Activated naive CD4-positive, alpha-beta T cell treated with anti-CD3 and anti-CD28 coated beads for 36 hours (primary cell): ENCODE data around the gene NACC1. TPM values are rescaled to one million over a fixed set of nuclear protein-coding genes. Genes with fewer than 3 reads are reported as not detected.
A peak's percentile ranks its signal among the peaks of the same experiment; 100 is the strongest.

Experiments
- CTCF ChIA-PET: fragments of 350-600 bp; sonication (Branson Sonifier 250); formaldehyde crosslinking; loops from one replicate; lab custom pipeline; 2021; ENCODE audit warnings: antibody characterized with exemption; lab: Charles Lee
- DNase-seq: peaks from one replicate; pipeline ENCODE4 v3.0.0-alpha.2; 2020
- H3K27ac Mint-ChIP-seq: one replicate; pipeline ENCODE4 v1.8.0; 2021; ENCODE audit warnings: mild to moderate bottlenecking, mixed read lengths
- H3K27me3 Mint-ChIP-seq: one replicate; pipeline ENCODE4 v1.8.0; 2021; ENCODE audit warnings: low read depth, mixed read lengths
- H3K36me3 Mint-ChIP-seq: one replicate; pipeline ENCODE4 v1.8.0; 2021; ENCODE audit warnings: low read depth, mixed read lengths
- H3K4me1 Mint-ChIP-seq: one replicate; pipeline ENCODE4 v1.8.0; 2021; ENCODE audit warnings: low read depth, mixed read lengths
- H3K4me3 Mint-ChIP-seq: one replicate; pipeline ENCODE4 v1.8.0; 2021; ENCODE audit warnings: mild to moderate bottlenecking, moderate library complexity, mixed read lengths
- H3K9me3 Mint-ChIP-seq: one replicate; pipeline ENCODE4 v1.8.0; 2021; ENCODE audit warnings: mixed read lengths
- intact Hi-C: fragments of 100-400 bp; cut with micrococcal nuclease; formaldehyde crosslinking; loops from one replicate; pipeline ENCODE4 v1.15.1; 2023
- total RNA-seq, 2 experiments: library from RNA; stranded (reverse); gene quantifications; one replicate each; pipeline ENCODE4 v1.2.3, GENCODE V29; 2021

Gene NACC1
- total RNA-seq, 2 experiments from 2014 or later, result 41.3 to 45.0 TPM

GRCh38 chr19:13118424-13119193, 545 bp downstream of the NACC1 start:
- intact Hi-C loops, result loop anchor here (1.0 kb wide), 2 partner anchors 33 to 45 kb away; no protein-coding TSS in a partner anchor
- H3K27ac Mint-ChIP-seq, result peak overlapping the region; percentile 73
- CTCF ChIA-PET, result interaction anchor here (0.6 to 4.0 kb wide), 5 partner anchors 14 to 154 kb away, joined by 3 to 24 read pairs (median 4); no protein-coding TSS in a partner anchor
- no peaks in the 10 kb centered on the region for H3K9me3 Mint-ChIP-seq
- no peaks in the 10 kb centered on the region for H3K27me3 Mint-ChIP-seq
- peaks cover 4% of the 10 kb centered on the region for H3K36me3 Mint-ChIP-seq
- peaks cover 49% of the 10 kb centered on the region for H3K4me1 Mint-ChIP-seq
- peak overlapping the region; percentile 75 for H3K4me3 Mint-ChIP-seq
- DNase-seq, result peak; percentile 55

GRCh38 chr19:13119627-13120026, 1.6 kb downstream of the NACC1 start:
- Mint-ChIP-seq H3K4me1 (peaks cover 52% of the 10 kb centered on the region), H3K9me3 (no peaks in the 10 kb centered on the region), H3K27ac (no peak overlapping the region), H3K4me3 (peak overlapping the region; percentile 75), H3K36me3 (peaks cover 2% of the 10 kb centered on the region), H3K27me3 (no peaks in the 10 kb centered on the region)
- intact Hi-C loops, result no loop called here
- CTCF ChIA-PET, result interaction anchor here (1.4 to 4.0 kb wide), 4 partner anchors 15 to 154 kb away, joined by 4 to 24 read pairs (median 4); no protein-coding TSS in a partner anchor
- DNase-seq, result no peak

- intact Hi-C loops, result no loop called here
- no peak for DNase-seq
- H3K27ac Mint-ChIP-seq, result no peak overlapping the region
- CTCF ChIA-PET, result interaction anchor here (1.4 to 4.0 kb wide), 4 partner anchors 15 to 155 kb away, joined by 4 to 24 read pairs (median 4); no protein-coding TSS in a partner anchor
- peaks cover 48% of the 10 kb centered on the region for H3K4me1 Mint-ChIP-seq
- H3K4me3 Mint-ChIP-seq, result no peak overlapping the region
- H3K36me3 Mint-ChIP-seq, result peaks cover 2% of the 10 kb centered on the region
- no peaks in the 10 kb centered on the region for H3K9me3 Mint-ChIP-seq
- no peaks in the 10 kb centered on the region for H3K27me3 Mint-ChIP-seq
Observed at GRCh38 chr19:13120031-13120430, 2.0 kb downstream of the NACC1 start.

- CTCF ChIA-PET, result interaction anchor here (1.7 to 4.0 kb wide), 2 partner anchors 16 to 155 kb away, joined by 4 to 24 read pairs; no protein-coding TSS in a partner anchor
- DNase-seq, result no peak
- Mint-ChIP-seq H3K36me3 (no peaks in the 10 kb centered on the region), H3K4me1 (peaks cover 40% of the 10 kb centered on the region), H3K27me3 (no peaks in the 10 kb centered on the region), H3K27ac (no peak overlapping the region), H3K4me3 (no peak overlapping the region), H3K9me3 (no peaks in the 10 kb centered on the region)
- intact Hi-C loops, result no loop called here
Observed at GRCh38 chr19:13120817-13121216, 2.8 kb downstream of the NACC1 start.

GRCh38 chr19:13121551-13122274, 3.6 kb downstream of the NACC1 start:
- CTCF ChIA-PET, result no interaction called here
- H3K36me3 Mint-ChIP-seq, result peaks cover 3% of the 10 kb centered on the region
- H3K4me1 Mint-ChIP-seq, result peaks cover 38% of the 10 kb centered on the region
- no peak overlapping the region for H3K27ac Mint-ChIP-seq
- H3K27me3 Mint-ChIP-seq, result no peaks in the 10 kb centered on the region
- H3K9me3 Mint-ChIP-seq, result no peaks in the 10 kb centered on the region
- intact Hi-C loops, result no loop called here
- no peak overlapping the region for H3K4me3 Mint-ChIP-seq
- DNase-seq, result no peak

GRCh38 chr19:13122275-13122878, 4.3 kb downstream of the NACC1 start:
- peaks cover 5% of the 10 kb centered on the region for H3K36me3 Mint-ChIP-seq
- CTCF ChIA-PET, result interaction anchor here (0.6 kb wide), 1 partner anchor 154 kb away, joined by 3 read pairs; no protein-coding TSS in a partner anchor
- H3K4me1 Mint-ChIP-seq, result peaks cover 38% of the 10 kb centered on the region
- DNase-seq, result no peak
- H3K27ac Mint-ChIP-seq, result no peak overlapping the region
- no peaks in the 10 kb centered on the region for H3K9me3 Mint-ChIP-seq
- no peak overlapping the region for H3K4me3 Mint-ChIP-seq
- H3K27me3 Mint-ChIP-seq, result no peaks in the 10 kb centered on the region
- intact Hi-C loops, result no loop called here

GRCh38 chr19:13122980-13123957, 5.2 kb downstream of the NACC1 start:
- H3K9me3 Mint-ChIP-seq, result no peaks in the 10 kb centered on the region
- peaks cover 43% of the 10 kb centered on the region for H3K4me1 Mint-ChIP-seq
- H3K36me3 Mint-ChIP-seq, result peaks cover 5% of the 10 kb centered on the region
- DNase-seq, result no peak
- no peak overlapping the region for H3K27ac Mint-ChIP-seq
- H3K27me3 Mint-ChIP-seq, result no peaks in the 10 kb centered on the region
- CTCF ChIA-PET, result interaction anchor here (0.6 kb wide), 1 partner anchor 155 kb away, joined by 3 read pairs; no protein-coding TSS in a partner anchor
- intact Hi-C loops, result no loop called here
- no peak overlapping the region for H3K4me3 Mint-ChIP-seq

GRCh38 chr19:13127051-13127450, 9.0 kb downstream of the NACC1 start:
- Mint-ChIP-seq H3K27me3 (no peaks in the 10 kb centered on the region), H3K4me3 (no peak overlapping the region), H3K9me3 (no peaks in the 10 kb centered on the region), H3K36me3 (peaks cover 8% of the 10 kb centered on the region), H3K4me1 (peaks cover 27% of the 10 kb centered on the region), H3K27ac (no peak overlapping the region)
- intact Hi-C loops, result no loop called here
- CTCF ChIA-PET, result no interaction called here
- no peak for DNase-seq

- Mint-ChIP-seq H3K4me3 (no peak overlapping the region), H3K36me3 (peaks cover 8% of the 10 kb centered on the region), H3K9me3 (no peaks in the 10 kb centered on the region), H3K27me3 (no peaks in the 10 kb centered on the region), H3K4me1 (peaks cover 34% of the 10 kb centered on the region), H3K27ac (no peak overlapping the region)
- intact Hi-C loops, result no loop called here
- no peak for DNase-seq
- CTCF ChIA-PET, result interaction anchor here (0.6 kb wide), 1 partner anchor 32 kb away, joined by 4 read pairs; no protein-coding TSS in a partner anchor
Observed at GRCh38 chr19:13127811-13128575, 9.9 kb downstream of the NACC1 start.

GRCh38 chr19:13128583-13128982, 10.5 kb downstream of the NACC1 start:
- CTCF ChIA-PET, result interaction anchor here (1.3 kb wide), 1 partner anchor 163 kb away, joined by 4 read pairs; no protein-coding TSS in a partner anchor
- Mint-ChIP-seq H3K4me3 (no peak overlapping the region), H3K9me3 (no peaks in the 10 kb centered on the region), H3K27me3 (no peaks in the 10 kb centered on the region), H3K36me3 (peaks cover 8% of the 10 kb centered on the region), H3K4me1 (peaks cover 39% of the 10 kb centered on the region), H3K27ac (peak overlapping the region; percentile 37)
- intact Hi-C loops, result no loop called here
- no peak for DNase-seq
